ENCODE results near the gene AGO3. TPM values are rescaled to one million over a fixed set of nuclear protein-coding genes. Genes with fewer than 3 reads are reported as not detected.

AGO3 gene
- total RNA-seq, 2 donors from 2014 or later = 32.1 to 36.8 TPM

- Mint-ChIP-seq H3K27ac (no peak overlapping the region), H3K4me3 (no peak overlapping the region), H3K4me1 (no peaks in the 10 kb centered on the region), H3K27me3 (no peaks in the 10 kb centered on the region), H3K36me3 (ENCODE audit: low read depth) (peaks cover 38% of the 10 kb centered on the region), H3K9me3 (no peaks in the 10 kb centered on the region)
- peak; percentile 4 for ATAC-seq (replicated peaks)
These were observed 165.9 kb downstream of the AGO3 start for GRCh38 chr1:36096500-36097432.

- Mint-ChIP-seq H3K27ac (no peak overlapping the region), H3K4me1 (no peaks in the 10 kb centered on the region)
These were observed 167.0 kb downstream of the AGO3 start for GRCh38 chr1:36097693-36098585.

GRCh38 chr1:36098650-36099365, 167.9 kb downstream of the AGO3 start:
- Mint-ChIP-seq H3K27ac (no peak overlapping the region), H3K4me1 (no peaks in the 10 kb centered on the region), H3K27me3 (no peaks in the 10 kb centered on the region), H3K9me3 (no peaks in the 10 kb centered on the region), H3K36me3 (ENCODE audit: low read depth) (peaks cover 18% of the 10 kb centered on the region), H3K4me3 (no peak overlapping the region)
- no peak for ATAC-seq (replicated peaks)

More at GRCh38 chr1:36097693-36098585, 167.0 kb downstream of the AGO3 start:
- no peaks in the 10 kb centered on the region for H3K27me3 Mint-ChIP-seq
- no peaks in the 10 kb centered on the region for H3K9me3 Mint-ChIP-seq
- H3K4me3 Mint-ChIP-seq = no peak overlapping the region
- no peak for ATAC-seq (replicated peaks)
- peaks cover 27% of the 10 kb centered on the region for H3K36me3 Mint-ChIP-seq (ENCODE audit: low read depth)

- Mint-ChIP-seq H3K4me1 (no peaks in the 10 kb centered on the region), H3K27ac (no peak overlapping the region), H3K9me3 (no peaks in the 10 kb centered on the region), H3K27me3 (no peaks in the 10 kb centered on the region), H3K36me3 (ENCODE audit: low read depth) (peaks cover 8% of the 10 kb centered on the region), H3K4me3 (peak overlapping the region; percentile 20)
- peak; percentile 95 for ATAC-seq (replicated peaks)
These were observed 168.9 kb downstream of the AGO3 start for GRCh38 chr1:36099681-36100341.

- Mint-ChIP-seq H3K27ac (no peak overlapping the region), H3K27me3 (no peaks in the 10 kb centered on the region), H3K9me3 (no peaks in the 10 kb centered on the region), H3K36me3 (ENCODE audit: low read depth) (peaks cover 5% of the 10 kb centered on the region), H3K4me1 (no peaks in the 10 kb centered on the region), H3K4me3 (no peak overlapping the region)
- no peak for ATAC-seq (replicated peaks)
These were observed 169.5 kb downstream of the AGO3 start for GRCh38 chr1:36100376-36100775.

- no peaks in the 10 kb centered on the region for H3K27me3 Mint-ChIP-seq
These were observed 170.6 kb downstream of the AGO3 start for GRCh38 chr1:36101546-36101945.

GRCh38 chr1:36106269-36106668, 175.4 kb downstream of the AGO3 start:
- Mint-ChIP-seq H3K27me3 (no peaks in the 10 kb centered on the region), H3K9me3 (no peaks in the 10 kb centered on the region), H3K4me3 (no peak overlapping the region), H3K36me3 (ENCODE audit: low read depth) (no peaks in the 10 kb centered on the region), H3K27ac (no peak overlapping the region), H3K4me1 (peaks cover 8% of the 10 kb centered on the region)
- ATAC-seq (replicated peaks) = no peak

More at GRCh38 chr1:36101546-36101945, 170.6 kb downstream of the AGO3 start:
- H3K4me3 Mint-ChIP-seq = no peak overlapping the region
- H3K4me1 Mint-ChIP-seq = no peaks in the 10 kb centered on the region
- H3K36me3 Mint-ChIP-seq (ENCODE audit: low read depth) = peaks cover 2% of the 10 kb centered on the region
- no peaks in the 10 kb centered on the region for H3K9me3 Mint-ChIP-seq
- ATAC-seq (replicated peaks) = no peak
- no peak overlapping the region for H3K27ac Mint-ChIP-seq

GRCh38 chr1:36107394-36107793, 176.5 kb downstream of the AGO3 start:
- Mint-ChIP-seq H3K36me3 (ENCODE audit: low read depth) (no peaks in the 10 kb centered on the region), H3K4me3 (no peak overlapping the region), H3K27ac (no peak overlapping the region), H3K27me3 (no peaks in the 10 kb centered on the region), H3K9me3 (no peaks in the 10 kb centered on the region), H3K4me1 (peaks cover 11% of the 10 kb centered on the region)
- ATAC-seq (replicated peaks) = no peak

GRCh38 chr1:36108314-36108713, 177.4 kb downstream of the AGO3 start:
- no peak for ATAC-seq (replicated peaks)
- Mint-ChIP-seq H3K4me3 (no peak overlapping the region), H3K9me3 (no peaks in the 10 kb centered on the region), H3K27me3 (no peaks in the 10 kb centered on the region), H3K4me1 (peaks cover 11% of the 10 kb centered on the region), H3K36me3 (ENCODE audit: low read depth) (no peaks in the 10 kb centered on the region), H3K27ac (peak overlapping the region; percentile 48)

GRCh38 chr1:36109041-36109679, 178.3 kb downstream of the AGO3 start:
- no peaks in the 10 kb centered on the region for H3K9me3 Mint-ChIP-seq
- H3K27me3 Mint-ChIP-seq = no peaks in the 10 kb centered on the region
- H3K36me3 Mint-ChIP-seq (ENCODE audit: low read depth) = no peaks in the 10 kb centered on the region
- H3K27ac Mint-ChIP-seq = peak overlapping the region; percentile 71
- H3K4me1 Mint-ChIP-seq = peaks cover 11% of the 10 kb centered on the region
- peak; percentile 96 for ATAC-seq (replicated peaks)
- peak overlapping the region; percentile 12 for H3K4me3 Mint-ChIP-seq

- H3K4me1 Mint-ChIP-seq = peaks cover 11% of the 10 kb centered on the region
- ATAC-seq (replicated peaks) = no peak
- H3K27ac Mint-ChIP-seq = peak overlapping the region; percentile 85
- no peaks in the 10 kb centered on the region for H3K9me3 Mint-ChIP-seq
- H3K36me3 Mint-ChIP-seq (ENCODE audit: low read depth) = no peaks in the 10 kb centered on the region
- H3K4me3 Mint-ChIP-seq = no peak overlapping the region
- no peaks in the 10 kb centered on the region for H3K27me3 Mint-ChIP-seq
These were observed 180.2 kb downstream of the AGO3 start for GRCh38 chr1:36111151-36111550.

GRCh38 chr1:36112823-36113222, 181.9 kb downstream of the AGO3 start:
- Mint-ChIP-seq H3K27ac (peak overlapping the region; percentile 4), H3K4me1 (peaks cover 11% of the 10 kb centered on the region), H3K27me3 (no peaks in the 10 kb centered on the region), H3K4me3 (no peak overlapping the region), H3K9me3 (no peaks in the 10 kb centered on the region), H3K36me3 (ENCODE audit: low read depth) (no peaks in the 10 kb centered on the region)
- no peak for ATAC-seq (replicated peaks)

- no peaks in the 10 kb centered on the region for H3K36me3 Mint-ChIP-seq (ENCODE audit: low read depth)
- no peaks in the 10 kb centered on the region for H3K9me3 Mint-ChIP-seq
- peaks cover 6% of the 10 kb centered on the region for H3K4me1 Mint-ChIP-seq
- no peak for ATAC-seq (replicated peaks)
- no peak overlapping the region for H3K27ac Mint-ChIP-seq
- H3K27me3 Mint-ChIP-seq = no peaks in the 10 kb centered on the region
- H3K4me3 Mint-ChIP-seq = no peak overlapping the region
These were observed 183.5 kb downstream of the AGO3 start for GRCh38 chr1:36114371-36114770.
